Suppressor macrophage treated with lipopolysaccharide for 1 hour (primary cell): ENCODE measurements around the gene SERINC3.
"Not testable (repeated sequence)": the region's sequence is repeated elsewhere in the genome, so short reads cannot be mapped to it uniquely, and the experiment has no call there.

ENCODE experiments used
- DNase-seq, 3 donors: peaks; one replicate each; pipeline ENCODE4 v3.0.0-alpha.2; 2020 to 2022

SERINC3 gene

GRCh38 chr20:44489931-44490330 lies 31.9 kb downstream of the SERINC3 start:
- no peak for DNase-seq

GRCh38 chr20:44489223-44489622 lies 32.6 kb downstream of the SERINC3 start:
- DNase-seq = no peak

GRCh38 chr20:44488551-44488950 lies 33.3 kb downstream of the SERINC3 start:
- no peak for DNase-seq

- no peak for DNase-seq
Measured at GRCh38 chr20:44485830-44486198, 36.1 kb downstream of the SERINC3 start.

GRCh38 chr20:44485078-44485829 lies 36.6 kb downstream of the SERINC3 start:
- DNase-seq = no peak

- no peak for DNase-seq
Measured at GRCh38 chr20:44483112-44483511, 38.8 kb downstream of the SERINC3 start.

GRCh38 chr20:44481719-44482416 lies 40.0 kb downstream of the SERINC3 start:
- DNase-seq = no peak

- DNase-seq = no peak
Measured at GRCh38 chr20:44480097-44480496, 41.8 kb downstream of the SERINC3 start.

GRCh38 chr20:44479643-44480042 lies 42.2 kb downstream of the SERINC3 start:
- DNase-seq = no peak

GRCh38 chr20:44478206-44478605 lies 43.7 kb downstream of the SERINC3 start:
- DNase-seq = no peak

GRCh38 chr20:44477151-44477550 lies 44.7 kb downstream of the SERINC3 start:
- no peak for DNase-seq

GRCh38 chr20:44475694-44476560 lies 45.9 kb downstream of the SERINC3 start, which contains the start of gene TTPAL:
Gene TTPAL, plus strand, starts transcription at chr20:44475874. Its CDS starts 4,126 bp downstream, at chr20:44480000.
- peak; percentile 86 to 96 (median 93) for DNase-seq

- no peak for DNase-seq
Measured at GRCh38 chr20:44475372-44475693, 46.5 kb downstream of the SERINC3 start.

GRCh38 chr20:44472283-44472682 lies 49.6 kb downstream of the SERINC3 start:
- not testable (repeated sequence) for DNase-seq

GRCh38 chr20:44471481-44471882 lies 50.4 kb downstream of the SERINC3 start:
- DNase-seq = peak in 1 of 3 donors; percentile 15

- DNase-seq = no peak
Measured at GRCh38 chr20:44470327-44470726, 51.5 kb downstream of the SERINC3 start.

GRCh38 chr20:44468044-44468782 lies 53.7 kb downstream of the SERINC3 start:
- no peak for DNase-seq

- DNase-seq = no peak
Measured at GRCh38 chr20:44467289-44467883, 54.5 kb downstream of the SERINC3 start.

GRCh38 chr20:44465001-44465560 lies 56.8 kb downstream of the SERINC3 start:
- no peak for DNase-seq

- DNase-seq = no peak
Measured at GRCh38 chr20:44464514-44464913, 57.4 kb downstream of the SERINC3 start.

- DNase-seq = no peak
Measured at GRCh38 chr20:44463466-44463865, 58.4 kb downstream of the SERINC3 start.

GRCh38 chr20:44461803-44462174 lies 60.1 kb downstream of the SERINC3 start:
- no peak for DNase-seq
